HUES64 (cell line): ENCODE results near the gene ASH1L.
A peak's percentile ranks its signal among the peaks of the same experiment; 100 is the strongest.

Experiments
- H3K27ac ChIP-seq: 2 replicates; pipeline ENCODE4 v1.7.0; 2013; ENCODE audit warnings: low read depth, low read length, inconsistent platforms
- H3K27me3 ChIP-seq: 2 replicates; pipeline ENCODE4 v1.6.1; 2013; ENCODE audit warnings: mild to moderate bottlenecking, low read length; ENCODE audit not compliant: insufficient read depth
- H3K36me3 ChIP-seq: 2 replicates; pipeline ENCODE4 v1.6.1; 2013; ENCODE audit warnings: mild to moderate bottlenecking, low read length; ENCODE audit not compliant: insufficient read depth
- H3K4me1 ChIP-seq: 2 replicates; pipeline ENCODE4 v1.6.1; 2013; ENCODE audit warnings: mild to moderate bottlenecking, low read length, moderate library complexity; ENCODE audit not compliant: insufficient read depth
- H3K4me3 ChIP-seq: 2 replicates; pipeline ENCODE4 v1.5.1; 2013; ENCODE audit warnings: mild to moderate bottlenecking, low read length, moderate library complexity
- H3K9ac ChIP-seq: 2 replicates; pipeline ENCODE4 v1.6.1; 2013; ENCODE audit warnings: mild to moderate bottlenecking, low read depth, low read length
- H3K9me3 ChIP-seq: 2 replicates; pipeline ENCODE4 v1.6.1; 2013; ENCODE audit warnings: low read depth, low read length; ENCODE audit not compliant: insufficient read depth
- WGBS: fragments of 150-250, 120-280 bp; methylation state at CpG from one replicate; pipeline ENCODE4 v1.1.7; 2013; ENCODE audit warnings: missing lambda C conversion rate; 5-methylcytosine and 5-hydroxymethylcytosine counted together

Gene ASH1L

DNA sequence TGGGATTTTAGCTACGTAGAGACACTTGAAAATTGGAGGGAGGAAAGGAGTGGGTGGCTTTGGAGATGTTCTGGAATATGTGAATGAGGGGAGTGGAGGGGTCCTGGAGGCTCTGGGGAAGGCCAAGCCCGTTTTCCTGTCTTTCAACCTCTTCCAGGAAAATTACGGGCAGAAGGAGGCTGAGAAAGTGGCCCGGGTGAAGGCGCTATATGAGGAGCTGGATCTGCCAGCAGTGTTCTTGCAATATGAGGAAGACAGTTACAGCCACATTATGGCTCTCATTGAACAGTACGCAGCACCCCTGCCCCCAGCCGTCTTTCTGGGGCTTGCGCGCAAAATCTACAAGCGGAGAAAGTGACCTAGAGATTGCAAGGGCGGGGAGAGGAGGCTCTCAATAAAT lies 242.4 kb downstream of the ASH1L start:
- 0 out of 2 replicates have a peak overlapping the region, but pooled peaks have one; percentile 13 for H3K27ac ChIP-seq
- peak overlapping the region; percentile 90 for H3K4me3 ChIP-seq
- peaks cover 11% of the 10 kb centered on the region; the same call in 1 of the 2 replicates for H3K4me1 ChIP-seq
- no peak overlapping the region for H3K9ac ChIP-seq
- 74% methylated on average over 11 of the region's 11 CpGs for WGBS
- H3K9me3 ChIP-seq, result no peaks in the 10 kb centered on the region
- H3K36me3 ChIP-seq, result peaks cover 42% of the 10 kb centered on the region
- H3K27me3 ChIP-seq, result peaks cover 10% of the 10 kb centered on the region; the same call in 1 of the 2 replicates

DNA sequence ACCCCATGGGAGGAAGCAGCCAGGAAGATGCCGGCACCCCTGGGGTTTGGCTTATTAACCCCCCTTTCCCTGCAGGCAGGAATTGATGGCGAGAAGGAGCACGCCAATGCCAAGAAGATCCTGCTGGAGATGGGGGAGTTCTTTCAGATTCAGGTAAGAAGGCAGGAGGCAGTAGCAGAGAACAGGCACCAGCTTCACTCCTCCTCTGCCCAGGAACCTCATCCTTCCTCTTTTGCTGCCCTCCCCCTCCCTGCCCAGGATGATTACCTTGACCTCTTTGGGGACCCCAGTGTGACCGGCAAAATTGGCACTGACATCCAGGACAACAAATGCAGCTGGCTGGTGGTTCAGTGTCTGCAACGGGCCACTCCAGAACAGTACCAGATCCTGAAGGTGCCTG lies 243.1 kb downstream of the ASH1L start:
- no peak overlapping the region for H3K27ac ChIP-seq

DNA sequence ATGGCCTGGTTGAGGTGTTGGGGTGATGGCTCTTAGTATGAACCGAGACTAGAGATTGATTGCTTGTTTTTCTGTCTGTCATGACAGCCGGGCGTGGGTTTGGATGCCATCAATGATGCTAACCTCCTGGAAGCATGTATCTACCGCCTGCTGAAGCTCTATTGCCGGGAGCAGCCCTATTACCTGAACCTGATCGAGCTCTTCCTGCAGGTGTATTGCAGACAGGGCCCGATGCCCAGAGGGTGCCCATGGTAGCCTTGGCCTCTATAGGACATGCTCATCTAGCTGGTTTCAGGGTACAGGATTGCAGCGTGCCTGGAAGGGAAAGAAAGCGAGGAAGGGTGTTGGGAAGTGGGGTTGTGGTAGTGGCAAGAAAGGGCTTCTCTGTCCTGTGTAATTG lies 244.5 kb downstream of the ASH1L start:
- Histone ChIP-seq H3K4me1 (peaks cover 11% of the 10 kb centered on the region; the same call in 1 of the 2 replicates), H3K27ac (no peak overlapping the region), H3K9ac (no peak overlapping the region), H3K9me3 (no peaks in the 10 kb centered on the region), H3K36me3 (peaks cover 60% of the 10 kb centered on the region), H3K4me3 (no peak overlapping the region), H3K27me3 (peaks cover 10% of the 10 kb centered on the region; the same call in 1 of the 2 replicates)
- 96% methylated on average over 9 of the region's 9 CpGs for WGBS

More for the DNA sequence above, 243.1 kb downstream of the ASH1L start:
- H3K36me3 ChIP-seq, result peaks cover 49% of the 10 kb centered on the region
- no peak overlapping the region for H3K4me3 ChIP-seq
- 93% methylated on average over 5 of the region's 5 CpGs for WGBS
- H3K27me3 ChIP-seq, result peaks cover 10% of the 10 kb centered on the region; the same call in 1 of the 2 replicates
- no peak overlapping the region for H3K9ac ChIP-seq
- peaks cover 11% of the 10 kb centered on the region; the same call in 1 of the 2 replicates for H3K4me1 ChIP-seq
- no peaks in the 10 kb centered on the region for H3K9me3 ChIP-seq

DNA sequence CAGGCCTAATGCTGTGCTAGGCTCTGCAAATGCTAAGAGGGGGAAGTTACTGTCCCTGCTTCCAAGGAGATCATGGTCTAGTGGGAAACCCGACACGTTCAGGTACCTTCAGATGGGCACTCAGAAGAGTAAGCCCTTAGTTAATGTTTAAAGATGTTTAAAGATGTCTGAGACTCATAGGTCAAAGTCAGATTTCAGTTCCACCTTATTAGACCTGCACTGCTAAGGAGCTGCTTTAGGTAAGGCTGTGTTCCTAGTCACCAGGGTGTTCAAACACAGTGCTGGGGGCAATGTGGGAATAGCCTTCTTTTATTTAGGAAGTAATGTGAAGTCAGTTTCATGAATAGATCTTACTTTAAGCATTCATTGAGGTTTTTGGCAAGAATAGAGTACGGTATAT lies 245.7 kb downstream of the ASH1L start:
- Histone ChIP-seq H3K27me3 (peaks cover 8% of the 10 kb centered on the region; the same call in 1 of the 2 replicates), H3K27ac (no peak overlapping the region), H3K9ac (no peak overlapping the region), H3K4me1 (peaks cover 5% of the 10 kb centered on the region; the same call in 1 of the 2 replicates), H3K4me3 (no peak overlapping the region), H3K9me3 (no peaks in the 10 kb centered on the region), H3K36me3 (peaks cover 69% of the 10 kb centered on the region)
- 89% methylated on average over 3 of the region's 3 CpGs for WGBS

DNA sequence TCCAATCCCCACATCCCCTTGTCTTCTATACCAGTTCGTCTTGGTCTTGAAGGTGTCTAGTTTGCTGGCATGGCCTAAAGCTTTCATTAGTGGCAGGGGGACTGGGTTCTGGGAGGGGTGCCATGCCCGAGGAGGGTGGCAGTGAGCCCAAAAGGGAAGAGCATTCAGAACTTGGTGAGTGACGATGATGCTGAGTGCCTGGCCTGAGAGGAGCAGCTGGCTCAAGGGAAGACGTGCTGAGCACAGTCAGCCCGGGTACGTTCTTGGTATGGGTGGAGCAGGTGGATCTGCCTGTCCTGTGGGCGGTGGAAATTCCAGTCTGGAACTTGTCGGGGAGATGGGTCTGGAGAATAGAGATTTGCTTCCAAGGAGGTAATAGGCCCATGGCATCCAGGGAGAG lies 249.3 kb downstream of the ASH1L start:
- H3K36me3 ChIP-seq, result peaks cover 68% of the 10 kb centered on the region
- H3K27me3 ChIP-seq, result no peaks in the 10 kb centered on the region
- H3K27ac ChIP-seq, result no peak overlapping the region
- H3K4me1 ChIP-seq, result peaks cover 3% of the 10 kb centered on the region; the same call in 1 of the 2 replicates
- H3K4me3 ChIP-seq, result no peak overlapping the region
- H3K9ac ChIP-seq, result no peak overlapping the region
- no peaks in the 10 kb centered on the region for H3K9me3 ChIP-seq
- WGBS, result 97% methylated on average over 8 of the region's 8 CpGs

DNA sequence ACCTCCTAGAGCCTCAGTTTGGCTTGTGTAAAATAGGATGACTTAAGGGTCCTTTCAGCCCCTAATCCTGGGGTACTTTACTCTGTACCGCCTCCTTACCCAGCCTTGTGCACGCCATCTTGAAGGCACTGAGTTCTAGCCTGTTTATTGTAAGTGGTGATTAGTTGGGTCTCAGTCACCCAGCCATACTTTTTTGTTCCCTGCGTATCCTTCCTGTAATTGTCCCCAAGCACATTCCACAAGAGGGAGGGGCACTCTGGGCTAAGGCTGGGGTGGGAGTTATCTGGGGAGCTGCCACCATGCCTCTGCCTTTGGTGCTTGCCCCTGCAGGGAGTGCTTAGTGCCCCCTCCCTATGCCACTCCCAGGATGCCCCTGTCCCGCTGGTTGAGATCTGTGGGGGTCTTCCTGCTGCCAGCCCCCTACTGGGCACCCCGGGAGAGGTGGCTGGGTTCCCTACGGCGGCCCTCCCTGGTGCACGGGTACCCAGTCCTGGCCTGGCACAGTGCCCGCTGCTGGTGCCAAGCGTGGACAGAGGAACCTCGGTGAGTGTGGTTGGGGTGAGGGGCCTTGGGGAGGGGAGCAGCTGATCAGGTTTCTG lies 253.1 kb downstream of the ASH1L start:
- Histone ChIP-seq H3K27ac (peak overlapping the region; percentile 71), H3K9me3 (no peaks in the 10 kb centered on the region), H3K9ac (peak overlapping the region; percentile 87), H3K36me3 (peaks cover 39% of the 10 kb centered on the region), H3K4me1 (peaks cover 3% of the 10 kb centered on the region; the same call in 1 of the 2 replicates), H3K27me3 (no peaks in the 10 kb centered on the region), H3K4me3 (peak overlapping the region; percentile 89)
- WGBS, result 58% methylated on average over 9 of the region's 11 CpGs

DNA sequence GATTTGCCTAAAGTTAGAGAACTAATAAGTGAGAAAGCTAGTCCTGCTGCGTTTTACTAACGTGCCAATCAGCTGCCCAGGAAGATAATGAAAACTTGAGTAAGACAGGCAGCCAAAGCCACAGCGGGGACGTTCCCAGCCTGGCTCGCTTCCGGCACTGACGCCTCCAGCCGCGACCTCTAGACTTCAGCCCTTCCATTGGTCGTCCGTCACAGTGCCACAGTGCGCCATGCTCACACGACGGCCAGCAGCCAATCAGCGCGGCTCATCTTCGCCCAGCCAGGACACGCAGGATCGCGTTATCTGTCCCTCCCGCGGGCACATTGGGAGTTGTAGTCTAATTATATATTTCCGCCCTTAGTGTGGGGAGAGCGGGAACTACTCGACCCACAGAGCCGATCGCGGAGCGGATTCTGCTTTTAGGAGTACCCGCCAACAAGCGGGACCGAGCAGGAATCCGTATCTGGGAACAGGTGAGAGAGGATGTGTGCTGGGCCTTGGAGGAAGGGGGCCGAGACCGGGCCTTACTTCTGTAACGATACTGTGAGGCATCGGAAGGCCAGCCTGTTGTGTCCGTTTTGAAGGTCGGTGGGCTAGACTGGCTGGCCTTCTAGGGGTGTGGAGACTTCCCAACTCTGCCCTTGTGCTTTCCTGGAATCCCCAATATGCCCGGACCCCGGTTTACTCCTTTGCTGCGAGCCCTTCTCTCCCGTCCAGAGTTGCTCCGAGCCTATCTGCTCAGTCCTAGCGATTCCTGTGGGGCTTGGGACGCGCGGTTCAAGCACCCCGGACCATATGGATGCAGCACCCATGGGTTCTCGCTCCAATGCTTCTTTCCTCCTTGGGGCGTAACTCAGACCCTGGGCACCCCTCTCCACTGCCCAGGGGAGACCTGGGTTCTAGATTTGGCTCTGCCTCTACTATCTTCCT lies 253.8 kb downstream of the ASH1L start, which contains the start of gene FDPS:
TSS of gene FDPS (plus strand) at position 374 of the 930 bp plus-strand sequence. CDS start 924 bp downstream, outside the sequence.
- peaks cover 3% of the 10 kb centered on the region; the same call in 1 of the 2 replicates for H3K4me1 ChIP-seq
- no peaks in the 10 kb centered on the region for H3K27me3 ChIP-seq
- WGBS, result under 1% methylated on average over 51 of the region's 51 CpGs
- peak within 1 kb of the TSS; percentile 87 for H3K9ac ChIP-seq
- H3K27ac ChIP-seq, result peak within 1 kb of the TSS; percentile 77
- peaks cover 34% of the 10 kb centered on the region for H3K36me3 ChIP-seq
- peak within 1 kb of the TSS; percentile 89 for H3K4me3 ChIP-seq
- no peaks in the 10 kb centered on the region for H3K9me3 ChIP-seq

DNA sequence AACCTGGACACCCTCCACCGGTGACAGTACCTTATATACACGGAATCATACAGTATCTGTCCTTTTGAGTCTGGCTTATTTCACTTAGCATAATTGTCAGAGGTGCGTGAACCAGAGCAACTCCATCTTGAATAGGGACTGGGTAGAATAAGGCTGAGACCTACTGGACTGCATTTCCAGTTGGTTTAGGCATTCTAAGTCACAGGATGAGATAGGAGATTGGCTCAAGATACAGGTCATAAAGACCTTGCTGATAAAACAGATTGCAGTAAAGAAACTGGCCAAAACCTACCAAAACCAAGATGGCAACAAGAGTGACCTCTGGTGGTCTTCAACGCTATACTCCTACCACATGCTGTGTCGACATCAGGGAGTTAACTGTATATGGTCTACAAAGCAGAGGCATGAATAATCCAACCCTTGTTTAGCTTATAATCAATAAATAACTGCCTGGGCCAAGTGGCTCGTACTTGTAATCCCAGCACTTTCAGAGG lies 255.3 kb downstream of the ASH1L start:
- Histone ChIP-seq H3K4me3 (no peak overlapping the region; the same call in 1 of the 2 replicates), H3K27me3 (no peaks in the 10 kb centered on the region), H3K9ac (no peak overlapping the region), H3K36me3 (peaks cover 22% of the 10 kb centered on the region), H3K27ac (no peak overlapping the region; the same call in 1 of the 2 replicates), H3K9me3 (no peaks in the 10 kb centered on the region), H3K4me1 (peaks cover 3% of the 10 kb centered on the region; the same call in 1 of the 2 replicates)
- WGBS, result 73% methylated on average over 6 of the region's 6 CpGs

DNA sequence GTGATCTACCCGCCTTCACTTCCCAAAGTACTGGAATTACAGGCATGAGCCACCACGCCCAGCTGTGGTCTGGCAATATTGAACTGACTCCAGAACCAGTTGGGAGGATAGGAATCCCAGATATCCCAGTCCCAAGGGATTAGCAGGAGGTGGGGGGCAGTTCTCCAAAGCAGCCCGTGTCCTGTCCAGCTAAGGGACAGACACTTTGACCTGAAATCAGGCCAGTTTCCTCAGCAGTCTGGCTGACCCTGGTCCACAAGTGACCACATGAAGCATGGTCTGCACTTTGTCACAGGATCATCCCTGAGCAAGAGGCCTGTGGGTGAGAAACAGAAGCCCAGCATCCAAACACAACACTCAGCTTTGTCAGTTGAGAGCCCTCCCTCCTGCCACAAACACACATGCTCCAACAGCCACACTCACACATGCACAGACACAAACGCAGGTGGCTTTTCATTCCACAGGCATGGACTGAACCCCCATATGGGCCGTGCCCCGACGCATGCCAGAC lies 256.7 kb downstream of the ASH1L start:
- H3K27ac ChIP-seq, result no peak overlapping the region
- H3K9ac ChIP-seq, result no peak overlapping the region
- WGBS, result 90% methylated on average over 7 of the region's 7 CpGs
- peaks cover 3% of the 10 kb centered on the region; the same call in 1 of the 2 replicates for H3K4me1 ChIP-seq
- H3K4me3 ChIP-seq, result no peak overlapping the region
- H3K36me3 ChIP-seq, result peaks cover 10% of the 10 kb centered on the region
- H3K27me3 ChIP-seq, result no peaks in the 10 kb centered on the region
- H3K9me3 ChIP-seq, result no peaks in the 10 kb centered on the region

DNA sequence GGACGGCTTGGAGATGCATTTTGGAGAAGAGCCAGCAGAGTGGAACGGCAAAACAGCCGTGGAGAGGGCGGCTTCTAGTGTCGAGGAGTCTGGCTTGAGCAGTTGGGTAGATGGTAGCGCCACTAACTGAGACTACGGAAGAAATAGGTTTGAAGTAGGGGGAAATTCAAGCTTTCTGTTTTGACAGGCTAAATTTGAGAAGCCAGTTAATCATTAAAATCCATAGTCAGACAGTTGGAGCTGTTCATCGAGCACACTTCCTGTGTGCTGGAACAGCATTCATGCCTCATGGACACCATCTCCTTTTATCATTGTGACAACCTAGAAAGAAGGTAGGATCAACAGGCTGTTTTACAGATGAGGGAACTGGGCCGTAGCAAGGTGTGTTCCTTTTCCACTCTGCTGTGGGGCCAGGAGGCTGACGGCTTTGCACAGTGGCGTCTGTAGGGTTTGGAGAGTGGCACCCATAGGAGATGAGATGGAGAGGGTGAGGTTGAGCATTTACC lies 258.0 kb downstream of the ASH1L start:
- H3K36me3 ChIP-seq, result no peaks in the 10 kb centered on the region
- H3K9ac ChIP-seq, result no peak overlapping the region
- H3K9me3 ChIP-seq, result no peaks in the 10 kb centered on the region
- H3K27ac ChIP-seq, result no peak overlapping the region
- H3K4me1 ChIP-seq, result no peaks in the 10 kb centered on the region
- 89% methylated on average over 11 of the region's 11 CpGs for WGBS
- no peak overlapping the region for H3K4me3 ChIP-seq
- no peaks in the 10 kb centered on the region for H3K27me3 ChIP-seq
